ENCODE measurements around the gene PI16. TPM values are rescaled to one million over a fixed set of nuclear protein-coding genes. Genes with fewer than 3 reads are reported as not detected.

PI16 gene
- total RNA-seq, 1 donor from 2014 or later = 25.9 TPM

GRCh38 chr6:36953931-36954261, 642 bp upstream of the PI16 start:
- Histone ChIP-seq H3K36me3 (no peaks in the 10 kb centered on the region), H3K9me3 (replicated peaks) (no peaks in the 10 kb centered on the region), H3K4me3 (no peak overlapping the region), H3K27me3 (ENCODE audit: low read depth) (no peaks in the 10 kb centered on the region), H3K4me1 (peaks cover 21% of the 10 kb centered on the region), H3K27ac (replicated peaks) (no peak overlapping the region)
- intact Hi-C loops (cut with micrococcal nuclease) = no loop called here
- TF ChIP-seq, protein P1, sequence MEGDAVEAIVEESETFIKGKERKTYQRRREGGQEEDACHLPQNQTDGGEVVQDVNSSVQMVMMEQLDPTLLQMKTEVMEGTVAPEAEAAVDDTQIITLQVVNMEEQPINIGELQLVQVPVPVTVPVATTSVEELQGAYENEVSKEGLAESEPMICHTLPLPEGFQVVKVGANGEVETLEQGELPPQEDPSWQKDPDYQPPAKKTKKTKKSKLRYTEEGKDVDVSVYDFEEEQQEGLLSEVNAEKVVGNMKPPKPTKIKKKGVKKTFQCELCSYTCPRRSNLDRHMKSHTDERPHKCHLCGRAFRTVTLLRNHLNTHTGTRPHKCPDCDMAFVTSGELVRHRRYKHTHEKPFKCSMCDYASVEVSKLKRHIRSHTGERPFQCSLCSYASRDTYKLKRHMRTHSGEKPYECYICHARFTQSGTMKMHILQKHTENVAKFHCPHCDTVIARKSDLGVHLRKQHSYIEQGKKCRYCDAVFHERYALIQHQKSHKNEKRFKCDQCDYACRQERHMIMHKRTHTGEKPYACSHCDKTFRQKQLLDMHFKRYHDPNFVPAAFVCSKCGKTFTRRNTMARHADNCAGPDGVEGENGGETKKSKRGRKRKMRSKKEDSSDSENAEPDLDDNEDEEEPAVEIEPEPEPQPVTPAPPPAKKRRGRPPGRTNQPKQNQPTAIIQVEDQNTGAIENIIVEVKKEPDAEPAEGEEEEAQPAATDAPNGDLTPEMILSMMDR (IDR thresholded peaks at IDR 0.05; ENCODE audit: borderline replicate concordance) = no peak
- DNase-seq = no peak

- Histone ChIP-seq H3K36me3 (no peaks in the 10 kb centered on the region), H3K27ac (replicated peaks) (peak overlapping the region; percentile 52), H3K9me3 (replicated peaks) (no peaks in the 10 kb centered on the region), H3K27me3 (ENCODE audit: low read depth) (no peaks in the 10 kb centered on the region), H3K4me3 (peak overlapping the region; percentile 48), H3K4me1 (peaks cover 32% of the 10 kb centered on the region)
- intact Hi-C loops (cut with micrococcal nuclease) = no loop called here
- DNase-seq = no peak
- TF ChIP-seq, protein P1 (IDR thresholded peaks at IDR 0.05; ENCODE audit: borderline replicate concordance) = no peak
Observed at GRCh38 chr6:36955136-36955535, 598 bp downstream of the PI16 start.

- H3K4me1 ChIP-seq = peaks cover 37% of the 10 kb centered on the region
- no peaks in the 10 kb centered on the region for H3K27me3 ChIP-seq (ENCODE audit: low read depth)
- intact Hi-C loops (cut with micrococcal nuclease) = no loop called here
- TF ChIP-seq, protein P1 (IDR thresholded peaks at IDR 0.05; ENCODE audit: borderline replicate concordance) = no peak
- no peaks in the 10 kb centered on the region for H3K36me3 ChIP-seq
- no peak for DNase-seq
- peak overlapping the region; percentile 48 for H3K4me3 ChIP-seq
- H3K9me3 ChIP-seq (replicated peaks) = no peaks in the 10 kb centered on the region
- peak overlapping the region; percentile 52 for H3K27ac ChIP-seq (replicated peaks)
Observed at GRCh38 chr6:36955671-36956445, 1.3 kb downstream of the PI16 start.

- Histone ChIP-seq H3K27me3 (ENCODE audit: low read depth) (no peaks in the 10 kb centered on the region), H3K27ac (replicated peaks) (peak overlapping the region; percentile 52), H3K36me3 (no peaks in the 10 kb centered on the region), H3K4me3 (peak overlapping the region; percentile 48), H3K4me1 (peaks cover 43% of the 10 kb centered on the region), H3K9me3 (replicated peaks) (no peaks in the 10 kb centered on the region)
- no peak for DNase-seq
- intact Hi-C loops (cut with micrococcal nuclease) = no loop called here
- TF ChIP-seq, protein P1 (IDR thresholded peaks at IDR 0.05; ENCODE audit: borderline replicate concordance) = no peak
Observed at GRCh38 chr6:36956446-36956820, 1.9 kb downstream of the PI16 start.

DNA sequence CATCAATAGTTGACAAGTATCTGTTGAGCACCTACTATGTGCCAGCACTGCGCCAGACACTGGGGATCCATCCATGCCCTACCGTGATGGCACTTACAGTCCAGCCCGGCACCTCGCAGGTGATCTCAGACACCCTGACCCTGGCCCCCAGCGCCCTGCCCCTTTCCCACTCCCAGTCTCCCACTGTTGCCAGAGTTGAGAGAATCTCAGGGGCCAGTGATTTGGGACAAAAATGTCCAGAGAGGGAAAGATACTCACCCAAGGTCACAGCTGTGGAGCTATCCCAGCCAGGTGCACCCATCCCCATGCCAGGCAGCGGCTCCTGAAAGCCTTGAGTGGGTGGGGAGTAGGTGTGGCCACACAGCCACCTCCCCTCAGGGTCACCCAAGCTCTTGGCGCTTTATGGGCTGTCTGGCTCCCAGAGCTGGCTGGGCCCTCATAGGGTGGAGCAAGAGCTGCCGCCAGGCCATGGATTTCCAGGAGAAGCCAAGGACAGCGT, 3.3 kb downstream of the PI16 start:
- H3K9me3 ChIP-seq (replicated peaks) = no peaks in the 10 kb centered on the region
- no peaks in the 10 kb centered on the region for H3K36me3 ChIP-seq
- H3K27me3 ChIP-seq (ENCODE audit: low read depth) = no peaks in the 10 kb centered on the region
- intact Hi-C loops (cut with micrococcal nuclease) = no loop called here
- TF ChIP-seq, protein P1 (IDR thresholded peaks at IDR 0.05; ENCODE audit: borderline replicate concordance) = no peak
- H3K4me1 ChIP-seq = peaks cover 44% of the 10 kb centered on the region
- peak overlapping the region; percentile 18 for H3K27ac ChIP-seq (replicated peaks)
- no peak for DNase-seq
- H3K4me3 ChIP-seq = no peak overlapping the region
